CD4-positive, CD25-positive, alpha-beta regulatory T cell (primary cell): ENCODE results near the gene SPEM3. TPM values are rescaled to one million over a fixed set of nuclear protein-coding genes. Genes with fewer than 3 reads are reported as not detected.

Experiments
- ATAC-seq, 2 donors: fragments of 150-1000 bp; cut with Tn5 transposase; one replicate each; pipeline ENCODE4 v1.10.0; 2021; ENCODE audit warnings: low read depth in 2 of 2, moderate number of reproducible peaks in 2 of 2, moderate library complexity in 1 of 2
- DNase-seq, 3 donors: peaks; one replicate each; pipeline versions ENCODE4 v3.0.0 to v3.0.0-alpha.2; 2012 to 2022; ENCODE audit warnings: mixed read lengths in 1 of 3
- H3K27ac ChIP-seq: one replicate; pipeline ENCODE4 v1.7.0; 2013; ENCODE audit warnings: mild to moderate bottlenecking, low read length; ENCODE audit not compliant: insufficient read depth, poor library complexity, severe bottlenecking
- H3K27me3 ChIP-seq: one replicate; pipeline ENCODE4 v1.7.0; 2013; ENCODE audit warnings: low read length; ENCODE audit not compliant: control insufficient read depth, insufficient read depth
- H3K36me3 ChIP-seq: one replicate; pipeline ENCODE4 v1.7.0; 2013; ENCODE audit warnings: mild to moderate bottlenecking, low read length, moderate library complexity; ENCODE audit not compliant: control insufficient read depth, insufficient read depth
- H3K4me1 ChIP-seq: 2 replicates; pipeline ENCODE4 v1.7.0; 2013; ENCODE audit warnings: mild to moderate bottlenecking, low read length; ENCODE audit not compliant: insufficient read depth, control insufficient read depth, poor library complexity, severe bottlenecking
- H3K4me3 ChIP-seq: one replicate; pipeline ENCODE4 v1.7.0; 2013; ENCODE audit warnings: low read depth, mild to moderate bottlenecking, low read length, moderate library complexity
- H3K9me3 ChIP-seq, 2 experiments: 1 replicate in 1 of 2; 2 replicates in 1 of 2; pipeline ENCODE4 v1.7.0; 2013; ENCODE audit warnings: low read length in 2 of 2, mild to moderate bottlenecking in 1 of 2, moderate library complexity in 1 of 2; ENCODE audit not compliant: control insufficient read depth in 2 of 2
- H3K27ac Mint-ChIP-seq, 3 donors: one replicate each; pipeline ENCODE4 v1.8.0; 2020 to 2022; ENCODE audit warnings: mild to moderate bottlenecking in 3 of 3, mixed read lengths in 3 of 3, moderate library complexity in 2 of 3
- H3K27me3 Mint-ChIP-seq: one replicate; pipeline ENCODE4 v1.8.0; 2022; ENCODE audit warnings: mild to moderate bottlenecking, mixed read lengths
- H3K36me3 Mint-ChIP-seq: one replicate; pipeline ENCODE4 v1.8.0; 2020; ENCODE audit warnings: mixed read lengths
- H3K4me1 Mint-ChIP-seq, 4 donors: one replicate each; pipeline ENCODE4 v1.8.0; 2020 to 2022; ENCODE audit warnings: mixed read lengths in 4 of 4, mild to moderate bottlenecking in 1 of 4
- H3K4me3 Mint-ChIP-seq, 4 donors: one replicate each; pipeline ENCODE4 v1.8.0; 2020 to 2022; ENCODE audit warnings: mild to moderate bottlenecking in 4 of 4, mixed read lengths in 4 of 4, moderate library complexity in 3 of 4
- H3K9me3 Mint-ChIP-seq, 7 donors: one replicate each; pipeline ENCODE4 v1.8.0; 2020 to 2022; ENCODE audit warnings: mixed read lengths in 7 of 7, mild to moderate bottlenecking in 3 of 7, moderate library complexity in 2 of 7
- polyA plus RNA-seq, 4 donors: library from polyadenylated mRNA; unstranded; fragments of 300-500 nt; fragmentation: Illumina TruSeq; gene quantifications; one replicate each; pipeline ENCODE4 v1.2.3, GENCODE V29; 2021
- total RNA-seq: library from RNA; stranded (reverse); gene quantifications from one replicate; pipeline ENCODE4 v1.2.3, GENCODE V29; 2022

The SPEM3 gene
- total and polyA plus RNA-seq, 5 donors from 2014 or later, result not detected

DNA sequence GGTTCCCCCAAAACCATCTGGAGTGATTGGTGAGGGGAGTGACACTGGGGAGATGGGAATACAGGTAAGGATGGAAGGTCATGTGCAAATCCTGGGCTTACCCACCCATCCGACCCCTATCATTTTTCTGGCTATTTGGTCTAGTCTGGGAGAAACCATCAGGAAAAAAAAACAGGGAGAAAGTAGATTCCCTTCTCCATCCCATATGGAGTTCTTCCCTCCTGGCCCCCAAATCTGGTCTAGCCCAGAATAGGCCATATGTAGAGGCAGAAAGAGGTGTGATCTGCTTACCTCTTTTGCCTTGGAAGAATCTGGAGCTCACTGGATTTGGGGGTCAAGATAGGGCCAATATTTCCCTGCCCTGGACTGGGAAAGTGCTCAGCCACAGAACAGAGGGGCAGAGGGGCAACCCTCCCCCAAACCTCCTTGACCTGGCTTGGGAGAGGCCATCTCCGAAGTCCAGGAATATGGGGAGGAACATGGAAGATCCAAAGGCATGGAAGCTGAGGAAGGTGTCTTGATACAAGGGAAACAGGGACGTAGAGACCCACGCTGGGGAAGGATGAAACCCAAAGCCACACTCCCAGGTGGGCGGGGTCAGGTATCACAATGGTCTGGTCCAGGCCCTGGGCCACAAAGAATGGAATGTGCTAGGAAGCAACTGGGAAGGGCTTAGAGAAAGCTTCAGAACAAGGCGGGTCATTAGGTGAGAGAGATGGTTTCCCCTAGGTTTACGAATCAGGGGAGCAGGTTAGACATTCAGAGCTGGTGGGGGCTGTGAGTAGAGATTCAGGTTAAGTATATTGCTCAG, 32.4 kb downstream of the SPEM3 start:
- H3K4me3 ChIP-seq, result no peak overlapping the region
- H3K27me3 ChIP-seq, result no peaks in the 10 kb centered on the region
- Mint-ChIP-seq H3K9me3 (no peaks in the 10 kb centered on the region), H3K27ac (no peak overlapping the region), H3K36me3 (peaks cover 9% of the 10 kb centered on the region), H3K4me1 (peaks cover 7 to 21% (median 12%) of the 10 kb centered on the region in 4 donors), H3K4me3 (no peak overlapping the region), H3K27me3 (no peaks in the 10 kb centered on the region)
- H3K27ac ChIP-seq, result no peak overlapping the region
- H3K36me3 ChIP-seq, result peaks cover 16% of the 10 kb centered on the region
- ATAC-seq (no peak), DNase-seq (no peak)
- H3K4me1 ChIP-seq, result peaks cover 8% of the 10 kb centered on the region
- no peaks in the 10 kb centered on the region for H3K9me3 ChIP-seq

DNA sequence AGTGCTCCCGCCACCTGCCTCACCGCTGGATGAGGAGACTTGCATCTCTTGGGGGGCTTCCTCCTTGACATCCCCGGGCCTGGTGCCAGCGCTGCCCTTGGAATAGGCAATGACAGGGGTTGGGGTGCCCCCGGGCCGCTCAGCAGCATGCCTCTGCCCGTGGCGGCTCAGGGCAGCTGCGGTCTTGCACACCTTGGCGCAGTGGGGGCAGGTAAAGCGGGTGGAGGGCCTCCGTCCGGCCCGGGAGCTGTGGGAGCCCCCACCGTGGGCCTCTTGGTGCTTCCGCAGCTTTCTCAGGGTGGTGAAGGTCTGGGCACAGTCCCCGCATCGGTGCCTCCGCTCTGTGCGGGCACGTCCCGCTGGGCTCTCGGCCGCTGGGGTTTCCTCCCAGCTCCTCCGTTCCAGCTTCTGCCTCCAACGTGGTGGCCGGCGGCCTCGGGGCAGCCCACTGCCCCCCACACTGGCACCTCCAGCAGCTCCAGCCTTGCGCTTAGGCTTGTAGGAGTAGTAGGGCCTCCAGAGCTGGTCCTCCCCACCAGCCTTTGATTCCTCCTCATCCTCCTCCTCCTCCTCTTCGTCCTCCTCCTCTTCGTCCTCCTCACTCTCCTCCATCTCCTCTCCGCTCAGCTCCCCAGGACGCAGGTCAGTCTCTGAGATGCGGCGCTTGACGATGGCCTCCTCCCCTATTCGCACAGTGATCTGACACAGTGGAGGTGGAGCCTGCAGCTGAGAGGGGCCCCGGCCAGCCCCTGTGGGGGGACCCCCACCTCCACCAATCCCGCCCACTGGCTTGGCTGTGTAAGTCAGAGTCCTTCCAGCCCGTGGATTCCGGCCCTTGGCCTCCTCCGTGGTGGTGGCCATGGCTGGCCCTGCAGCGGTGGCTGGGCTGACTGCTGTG, 34.1 kb downstream of the SPEM3 start:
- Histone ChIP-seq H3K27ac (no peak overlapping the region), H3K36me3 (peaks cover 30% of the 10 kb centered on the region), H3K9me3 (no peaks in the 10 kb centered on the region), H3K4me3 (no peak overlapping the region), H3K4me1 (no peaks in the 10 kb centered on the region), H3K27me3 (no peaks in the 10 kb centered on the region)
- H3K4me1 Mint-ChIP-seq, result peaks cover 7 to 16% (median 9%) of the 10 kb centered on the region in 4 donors
- ATAC-seq (peak in 1 of 2 donors; percentile 19), DNase-seq (no peak)
- H3K9me3 Mint-ChIP-seq, result no peaks in the 10 kb centered on the region
- peaks cover 14% of the 10 kb centered on the region for H3K36me3 Mint-ChIP-seq
- no peak overlapping the region for H3K4me3 Mint-ChIP-seq
- no peaks in the 10 kb centered on the region for H3K27me3 Mint-ChIP-seq
- no peak overlapping the region for H3K27ac Mint-ChIP-seq

DNA sequence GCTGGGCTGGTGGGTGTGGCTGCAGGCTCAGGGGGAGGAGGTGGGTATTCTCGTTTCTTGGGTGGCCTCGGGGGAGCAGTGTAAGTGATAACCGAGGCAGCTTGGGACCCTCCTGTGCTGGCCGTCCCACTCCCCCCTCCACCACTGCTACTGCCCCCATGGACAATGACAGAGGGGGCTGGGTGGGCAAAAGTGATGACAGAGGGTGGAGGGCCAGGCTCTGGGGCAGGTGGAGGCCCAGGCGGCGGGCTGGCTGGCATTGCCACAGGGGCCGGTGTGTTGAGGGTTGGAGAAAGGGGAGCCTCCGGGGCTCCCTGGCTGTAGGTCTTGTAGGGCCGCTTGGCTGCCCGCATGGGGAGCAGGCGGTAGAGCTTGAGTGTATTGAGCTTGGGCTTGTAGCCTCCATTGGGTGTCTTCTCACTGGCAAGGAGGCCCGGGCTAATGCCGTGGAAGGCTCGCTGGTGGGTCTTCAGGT, 34.8 kb downstream of the SPEM3 start:
- H3K27me3 ChIP-seq, result no peaks in the 10 kb centered on the region
- H3K27ac ChIP-seq, result no peak overlapping the region
- no peaks in the 10 kb centered on the region for H3K9me3 ChIP-seq
- no peak overlapping the region for H3K4me3 ChIP-seq
- no peaks in the 10 kb centered on the region for H3K27me3 Mint-ChIP-seq
- no peak for DNase-seq
- H3K36me3 Mint-ChIP-seq, result peaks cover 14% of the 10 kb centered on the region
- H3K27ac Mint-ChIP-seq, result no peak overlapping the region
- H3K4me3 Mint-ChIP-seq, result no peak overlapping the region
- peaks cover 7 to 18% (median 9%) of the 10 kb centered on the region in 4 donors for H3K4me1 Mint-ChIP-seq
- H3K4me1 ChIP-seq, result no peaks in the 10 kb centered on the region
- no peaks in the 10 kb centered on the region for H3K9me3 Mint-ChIP-seq
- no peak for ATAC-seq
- peaks cover 32% of the 10 kb centered on the region for H3K36me3 ChIP-seq

DNA sequence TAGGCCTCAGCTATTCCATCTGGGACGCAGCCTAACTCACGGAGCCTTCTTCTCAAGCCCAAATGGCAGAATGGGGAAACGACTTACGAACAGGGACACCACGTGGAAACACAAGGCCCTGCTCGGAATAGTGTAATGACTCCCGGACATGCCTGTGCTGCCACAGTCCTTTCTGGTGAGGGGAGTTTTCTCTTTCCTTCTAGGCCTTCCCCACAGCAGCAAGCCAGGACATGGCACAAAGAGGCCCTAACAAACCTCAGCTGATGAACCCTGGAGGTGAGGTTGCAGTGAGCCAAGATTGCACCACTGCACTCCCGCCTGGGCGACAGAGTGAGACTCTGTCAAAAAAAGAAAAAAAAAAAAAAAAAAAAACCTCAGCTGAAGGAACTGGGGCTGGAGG, 35.4 kb downstream of the SPEM3 start:
- Histone ChIP-seq H3K27me3 (no peaks in the 10 kb centered on the region), H3K27ac (no peak overlapping the region), H3K4me3 (no peak overlapping the region), H3K36me3 (peaks cover 36% of the 10 kb centered on the region), H3K9me3 (no peaks in the 10 kb centered on the region), H3K4me1 (no peaks in the 10 kb centered on the region)
- no peaks in the 10 kb centered on the region for H3K9me3 Mint-ChIP-seq
- peaks cover 5 to 20% (median 9%) of the 10 kb centered on the region in 4 donors for H3K4me1 Mint-ChIP-seq
- ATAC-seq (no peak), DNase-seq (no peak)
- H3K27me3 Mint-ChIP-seq, result no peaks in the 10 kb centered on the region
- H3K27ac Mint-ChIP-seq, result peak overlapping the region in 1 of 3 donors; percentile 83
- H3K4me3 Mint-ChIP-seq, result no peak overlapping the region
- H3K36me3 Mint-ChIP-seq, result peaks cover 14% of the 10 kb centered on the region

DNA sequence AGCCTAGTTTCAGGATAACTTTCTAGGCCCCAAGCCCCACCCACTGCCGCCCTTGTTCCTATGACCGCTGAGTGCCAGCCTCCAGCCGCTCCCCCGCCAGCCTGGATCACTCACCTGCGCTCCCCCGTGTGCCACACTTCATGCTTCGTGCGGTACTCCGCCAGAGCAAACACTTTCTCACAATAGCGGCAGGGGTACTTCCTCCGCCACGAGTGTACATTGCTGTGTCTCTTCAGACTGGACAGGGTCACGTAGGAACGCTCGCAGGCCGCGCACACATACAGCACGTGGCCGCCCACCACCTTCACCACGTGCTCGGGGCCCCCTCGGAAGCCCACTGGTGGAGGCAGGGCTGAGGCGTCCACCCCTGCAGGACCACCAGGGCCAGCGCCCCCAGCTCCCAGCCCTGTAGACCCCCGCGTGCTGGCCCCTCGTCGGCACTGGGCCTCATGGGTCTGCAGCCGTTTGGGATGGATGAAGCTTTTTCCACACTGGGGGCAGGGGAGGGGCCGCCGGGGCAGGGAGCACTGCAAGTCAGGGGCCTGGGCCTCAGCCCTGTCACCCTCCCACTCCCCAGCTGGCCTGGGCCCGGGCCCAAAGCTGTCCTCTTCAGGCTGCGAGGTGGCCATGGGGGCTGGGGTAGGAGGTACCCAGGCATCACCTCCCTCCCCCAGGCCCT, 37.1 kb downstream of the SPEM3 start:
- peaks cover 0 to 22% (median 2%) of the 10 kb centered on the region in 4 donors for H3K4me1 Mint-ChIP-seq
- no peak overlapping the region for H3K4me3 Mint-ChIP-seq
- Histone ChIP-seq H3K27ac (no peak overlapping the region), H3K27me3 (no peaks in the 10 kb centered on the region), H3K9me3 (no peaks in the 10 kb centered on the region), H3K4me3 (no peak overlapping the region), H3K4me1 (no peaks in the 10 kb centered on the region), H3K36me3 (peaks cover 36% of the 10 kb centered on the region)
- ATAC-seq (no peak), DNase-seq (no peak)
- no peaks in the 10 kb centered on the region for H3K9me3 Mint-ChIP-seq
- H3K36me3 Mint-ChIP-seq, result peaks cover 14% of the 10 kb centered on the region
- H3K27me3 Mint-ChIP-seq, result no peaks in the 10 kb centered on the region
- H3K27ac Mint-ChIP-seq, result no peak overlapping the region

DNA sequence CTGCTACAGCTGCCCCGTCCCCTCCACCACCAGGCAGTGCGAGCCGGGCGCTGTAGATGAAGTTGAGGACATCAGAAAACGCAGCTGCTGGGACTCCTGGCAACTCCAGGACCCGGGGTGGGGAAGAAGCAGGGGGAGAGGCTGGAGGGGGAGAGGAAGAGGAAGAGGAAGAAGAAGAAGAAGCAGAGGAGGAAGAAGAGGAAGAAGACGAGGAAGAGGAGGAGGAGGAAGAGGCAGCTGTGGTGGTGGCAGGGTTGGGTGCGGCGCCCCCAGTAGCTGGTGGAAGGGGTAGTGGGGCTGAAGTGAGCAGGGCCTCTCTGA, 37.6 kb downstream of the SPEM3 start:
- Histone ChIP-seq H3K4me1 (no peaks in the 10 kb centered on the region), H3K27ac (no peak overlapping the region), H3K27me3 (no peaks in the 10 kb centered on the region), H3K9me3 (no peaks in the 10 kb centered on the region), H3K4me3 (no peak overlapping the region), H3K36me3 (peaks cover 36% of the 10 kb centered on the region)
- Mint-ChIP-seq H3K36me3 (peaks cover 10% of the 10 kb centered on the region), H3K27me3 (no peaks in the 10 kb centered on the region), H3K9me3 (no peaks in the 10 kb centered on the region), H3K4me3 (no peak overlapping the region), H3K4me1 (peaks cover 0 to 25% (median 3%) of the 10 kb centered on the region in 4 donors), H3K27ac (no peak overlapping the region)
- DNase-seq (no peak), ATAC-seq (no peak)

DNA sequence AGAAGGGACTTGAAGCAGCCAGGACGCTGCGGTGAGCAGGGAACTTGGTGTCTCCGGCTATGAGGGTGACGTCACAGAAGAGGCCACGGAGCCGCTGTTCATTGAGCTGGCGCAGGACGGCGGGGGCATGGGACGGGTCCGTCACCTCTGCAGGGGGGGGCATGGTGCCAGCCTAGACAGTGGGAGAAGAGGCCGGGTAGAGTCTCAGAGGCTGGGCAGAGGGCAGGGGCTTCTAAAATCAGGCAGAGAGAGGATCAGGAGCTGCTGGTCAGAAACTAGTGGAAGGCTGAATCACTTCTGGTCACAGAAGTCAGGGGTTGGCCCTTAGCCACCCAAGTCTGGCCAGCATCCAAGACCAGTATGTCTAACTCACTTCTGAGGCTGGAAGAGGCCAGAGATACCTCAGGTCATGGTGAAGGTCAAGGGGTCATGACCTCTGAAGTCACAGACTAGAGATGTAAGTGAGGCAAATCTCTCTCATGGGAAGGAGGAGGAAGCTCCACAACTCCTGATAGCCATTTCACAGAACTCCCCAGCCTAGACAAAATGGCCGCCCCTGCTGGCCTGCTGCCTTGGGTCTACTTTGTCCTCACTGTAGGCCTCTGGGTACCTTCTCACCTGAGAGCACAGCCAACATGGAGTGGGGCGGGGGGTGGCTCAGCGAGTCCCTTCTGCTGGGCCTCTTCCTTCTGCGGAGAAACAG, 38.1 kb downstream of the SPEM3 start:
- peak in 1 of 2 donors; percentile 14 for ATAC-seq
- no peaks in the 10 kb centered on the region for H3K4me1 ChIP-seq
- peaks cover 0 to 29% (median 8%) of the 10 kb centered on the region in 4 donors for H3K4me1 Mint-ChIP-seq
- no peak overlapping the region for H3K4me3 ChIP-seq
- peaks cover 1% of the 10 kb centered on the region for H3K27me3 Mint-ChIP-seq
- peak overlapping the region in 1 of 3 donors; percentile 75 for H3K27ac Mint-ChIP-seq
- H3K4me3 Mint-ChIP-seq, result no peak overlapping the region
- H3K9me3 ChIP-seq, result no peaks in the 10 kb centered on the region
- peaks cover 8% of the 10 kb centered on the region for H3K36me3 Mint-ChIP-seq
- H3K27ac ChIP-seq, result no peak overlapping the region
- no peaks in the 10 kb centered on the region for H3K27me3 ChIP-seq
- no peak for DNase-seq
- no peaks in the 10 kb centered on the region for H3K9me3 Mint-ChIP-seq
- H3K36me3 ChIP-seq, result peaks cover 36% of the 10 kb centered on the region
